Lung (tissue), 12 donors: ENCODE results near the gene HERPUD2. TPM values are rescaled to one million over a fixed set of nuclear protein-coding genes. Genes with fewer than 3 reads are reported as not detected.

ENCODE experiments used
- ATAC-seq: fragments of 200-7000 bp; cut with Tn5 transposase; one replicate; pipeline ENCODE4 v1.9.1; 2020; ENCODE audit warnings: moderate number of reproducible peaks; ENCODE audit not compliant: insufficient read depth, low FRiP score
- DNase-seq, 3 donors: peaks; one replicate each; pipeline ENCODE4 v3.0.0-alpha.2; 2013 to 2017
- H3K27ac ChIP-seq, 2 donors: one replicate each; pipeline ENCODE4 v1.5.1; 2013; ENCODE audit warnings: mild to moderate bottlenecking in 2 of 2, moderate library complexity in 2 of 2, control low read depth in 1 of 2, inconsistent platforms in 1 of 2, low read depth in 1 of 2, low read length in 1 of 2
- H3K27me3 ChIP-seq, 3 donors: one replicate each; pipeline ENCODE4 v1.5.1; 2013; ENCODE audit warnings: low read length in 2 of 3; ENCODE audit not compliant: control insufficient read depth in 3 of 3, insufficient read depth in 3 of 3
- H3K36me3 ChIP-seq, 4 donors: one replicate each; pipeline ENCODE4 v1.5.1; 2013; ENCODE audit warnings: low read length in 4 of 4, mild to moderate bottlenecking in 1 of 4, moderate library complexity in 1 of 4; ENCODE audit not compliant: control insufficient read depth in 4 of 4, insufficient read depth in 4 of 4
- H3K4me1 ChIP-seq, 5 donors: one replicate each; pipeline ENCODE4 v1.5.1; 2013; ENCODE audit warnings: low read length in 5 of 5, mild to moderate bottlenecking in 2 of 5, moderate library complexity in 1 of 5; ENCODE audit not compliant: control insufficient read depth in 5 of 5, insufficient read depth in 5 of 5
- H3K4me3 ChIP-seq: one replicate; pipeline ENCODE4 v1.5.1; 2013; ENCODE audit warnings: mild to moderate bottlenecking, control low read depth, moderate library complexity
- H3K9ac ChIP-seq, 2 donors: one replicate each; pipeline ENCODE4 v1.5.1; 2013; ENCODE audit warnings: low read length in 2 of 2, control low read depth in 1 of 2; ENCODE audit not compliant: insufficient read depth in 1 of 2
- H3K9me3 ChIP-seq, 4 donors: one replicate each; pipeline ENCODE4 v1.5.1; 2013; ENCODE audit warnings: low read length in 3 of 4, mild to moderate bottlenecking in 1 of 4, moderate library complexity in 1 of 4; ENCODE audit not compliant: control insufficient read depth in 4 of 4, insufficient read depth in 3 of 4
- WGBS, 2 donors: extraction: QIAGEN DNeasy Blood & Tissue Kit; methylation state at CpG; one replicate each; pipeline ENCODE4 v1.1.7; 2013; 5-methylcytosine and 5-hydroxymethylcytosine counted together
- polyA plus RNA-seq, 2 donors: library from polyadenylated mRNA; stranded (reverse); fragments of 200-250 nt; gene quantifications; one replicate each; pipeline ENCODE4 v1.2.1, GENCODE V29; 2013
- total RNA-seq, 2 donors: library from RNA; depleted of rRNA in 1 of 2; stranded (reverse); fragments of >200 nt in 1 of 2; gene quantifications; one replicate each; pipeline ENCODE4 v1.2.1, GENCODE V29; 2014 to 2021
- TF ChIP-seq, protein P1 (sequence below): IDR thresholded peaks from 2 replicates; pipeline ENCODE4 v1.5.1; 2012; ENCODE audit warnings: mild to moderate bottlenecking; ENCODE audit errors: control extremely low read depth, extremely low read depth
- donor health status: control.
- donor health status: control.
- donor health status: Bipolar disorder and iron deficiency.
- donor health status: healthy.
- donor health status: DM: yes; HTN: yes; CAD: no.

HERPUD2 gene
- total and polyA plus RNA-seq, 4 donors, result 10.4 to 32.2 (median 21.8) TPM

DNA sequence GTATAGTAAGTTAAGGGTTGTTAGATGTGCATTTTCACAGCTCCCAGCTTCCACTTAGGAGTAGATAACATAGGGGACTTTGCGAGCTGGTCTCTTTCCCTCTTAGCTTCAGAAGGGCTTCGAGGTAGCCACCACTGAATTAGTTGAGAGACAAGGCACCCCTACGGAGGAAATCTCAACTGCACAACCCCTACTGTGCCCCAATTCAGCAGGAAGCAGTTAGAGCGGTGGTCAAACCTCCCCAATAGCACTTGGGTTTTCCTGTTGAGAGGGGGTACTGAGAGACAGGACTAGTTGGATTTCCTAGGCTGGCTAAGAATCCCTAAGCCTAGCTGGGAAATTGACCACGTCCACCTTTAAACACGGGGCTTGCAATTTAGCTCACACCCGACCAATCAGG lies 1.1 kb upstream of the HERPUD2 start:
- ATAC-seq (no peak), DNase-seq (no peak)
- 77 to 80% methylated on average over 7 of the region's 7 CpGs for WGBS, 2 donors
- H3K36me3 ChIP-seq, result peaks cover 0 to 6% (median 1%) of the 10 kb centered on the region in 4 donors
- no peaks in the 10 kb centered on the region for H3K9me3 ChIP-seq
- peaks cover 0 to 37% (median 11%) of the 10 kb centered on the region in 5 donors for H3K4me1 ChIP-seq
- TF ChIP-seq, protein P1, sequence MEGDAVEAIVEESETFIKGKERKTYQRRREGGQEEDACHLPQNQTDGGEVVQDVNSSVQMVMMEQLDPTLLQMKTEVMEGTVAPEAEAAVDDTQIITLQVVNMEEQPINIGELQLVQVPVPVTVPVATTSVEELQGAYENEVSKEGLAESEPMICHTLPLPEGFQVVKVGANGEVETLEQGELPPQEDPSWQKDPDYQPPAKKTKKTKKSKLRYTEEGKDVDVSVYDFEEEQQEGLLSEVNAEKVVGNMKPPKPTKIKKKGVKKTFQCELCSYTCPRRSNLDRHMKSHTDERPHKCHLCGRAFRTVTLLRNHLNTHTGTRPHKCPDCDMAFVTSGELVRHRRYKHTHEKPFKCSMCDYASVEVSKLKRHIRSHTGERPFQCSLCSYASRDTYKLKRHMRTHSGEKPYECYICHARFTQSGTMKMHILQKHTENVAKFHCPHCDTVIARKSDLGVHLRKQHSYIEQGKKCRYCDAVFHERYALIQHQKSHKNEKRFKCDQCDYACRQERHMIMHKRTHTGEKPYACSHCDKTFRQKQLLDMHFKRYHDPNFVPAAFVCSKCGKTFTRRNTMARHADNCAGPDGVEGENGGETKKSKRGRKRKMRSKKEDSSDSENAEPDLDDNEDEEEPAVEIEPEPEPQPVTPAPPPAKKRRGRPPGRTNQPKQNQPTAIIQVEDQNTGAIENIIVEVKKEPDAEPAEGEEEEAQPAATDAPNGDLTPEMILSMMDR, result no peak
- no peak overlapping the region for H3K9ac ChIP-seq
- H3K4me3 ChIP-seq, result peak overlapping the region; percentile 23
- no peak overlapping the region for H3K27ac ChIP-seq
- H3K27me3 ChIP-seq, result no peaks in the 10 kb centered on the region

DNA sequence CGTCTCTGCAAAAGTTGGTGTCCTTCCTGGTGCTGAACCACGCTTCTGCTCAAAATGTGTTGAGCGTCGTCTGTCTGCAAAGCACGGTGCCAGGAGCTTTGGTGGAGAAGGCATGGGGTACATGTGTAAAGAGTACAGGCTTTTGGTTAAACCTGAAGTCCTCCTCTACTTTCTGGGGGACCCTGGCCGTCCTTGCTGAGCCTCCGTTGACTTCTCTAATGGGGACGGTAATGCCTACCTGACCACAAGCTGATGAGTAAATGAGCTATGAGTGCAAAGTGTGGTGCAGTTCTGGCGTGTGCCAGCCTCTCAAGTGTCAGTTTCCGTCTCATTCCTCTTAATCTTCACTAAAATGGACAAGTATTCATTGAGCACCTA lies 527 bp upstream of the HERPUD2 start:
- H3K36me3 ChIP-seq, result peaks cover 0 to 6% (median 1%) of the 10 kb centered on the region in 4 donors
- no peaks in the 10 kb centered on the region for H3K27me3 ChIP-seq
- peak overlapping the region; percentile 96 to 98 for H3K27ac ChIP-seq
- peaks cover 0 to 37% (median 11%) of the 10 kb centered on the region in 5 donors for H3K4me1 ChIP-seq
- no peak for DNase-seq
- ATAC-seq, result no peak
- TF ChIP-seq, protein P1, result no peak
- no peaks in the 10 kb centered on the region for H3K9me3 ChIP-seq
- H3K4me3 ChIP-seq, result peak overlapping the region; percentile 80
- H3K9ac ChIP-seq, result peak overlapping the region; percentile 65 to 77
- WGBS, 2 donors, result 8 to 9% methylated on average over 10 of the region's 10 CpGs

DNA sequence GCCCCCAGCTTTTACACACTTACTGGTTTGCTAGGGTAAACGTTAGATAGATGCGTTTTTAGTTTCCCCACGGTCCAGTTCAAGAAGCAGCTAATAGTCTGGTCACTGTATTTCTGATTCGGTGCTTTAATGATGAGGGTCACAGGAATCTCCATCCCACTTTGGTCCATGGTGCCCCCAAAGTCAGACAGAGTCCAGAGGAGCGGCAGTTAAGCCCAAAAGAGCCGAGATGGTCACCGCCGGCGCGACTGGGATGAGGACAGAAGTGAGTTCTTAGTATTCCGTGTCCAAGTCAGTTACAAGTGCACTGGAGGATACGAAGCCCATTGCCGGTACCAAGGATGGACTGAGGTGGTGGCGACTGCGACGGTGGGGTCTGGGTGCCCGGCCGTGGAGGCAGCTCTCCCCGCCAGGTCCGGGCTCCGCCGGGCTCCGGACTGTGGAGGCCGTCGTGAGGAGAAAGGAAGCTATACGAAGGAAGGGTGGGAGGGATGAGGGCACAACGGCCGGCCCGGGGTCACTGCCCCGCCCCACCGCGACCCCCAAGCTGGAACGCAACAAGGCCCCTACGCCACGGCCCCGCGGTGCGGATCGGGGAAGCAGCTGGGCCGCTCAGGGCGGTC lies 663 bp downstream of the HERPUD2 start:
- WGBS, 2 donors, result 0% methylated on average over 37 to 41 of the region's 41 CpGs
- Histone ChIP-seq H3K9ac (peak overlapping the region; percentile 65 to 73), H3K4me3 (peak overlapping the region; percentile 80), H3K27me3 (no peaks in the 10 kb centered on the region), H3K36me3 (peaks cover 0 to 6% (median 1%) of the 10 kb centered on the region in 4 donors), H3K27ac (peak overlapping the region; percentile 96 to 98), H3K9me3 (no peaks in the 10 kb centered on the region), H3K4me1 (peaks cover 0 to 37% (median 12%) of the 10 kb centered on the region in 5 donors)
- ATAC-seq (peak; percentile 21), DNase-seq (peak in 1 of 3 donors; percentile 34)
- TF ChIP-seq, protein P1, result no peak
